Left lobe of liver (tissue), 2 donors: ENCODE data around the gene TTC12. TPM values are rescaled to one million over a fixed set of nuclear protein-coding genes. Genes with fewer than 3 reads are reported as not detected.
"Not testable (repeated sequence)": the region's sequence is repeated elsewhere in the genome, so short reads cannot be mapped to it uniquely, and the experiment has no call there.

Source experiments
- ATAC-seq: fragments of 200-7000 bp; cut with Tn5 transposase; one replicate; pipeline ENCODE4 v1.9.1; 2020; ENCODE audit warnings: mild to moderate bottlenecking, moderate library complexity
- DNase-seq: peaks from one replicate; pipeline ENCODE4 v3.0.0-alpha.2; 2020; ENCODE audit warnings: low spot score
- total RNA-seq: library from RNA; stranded (reverse); gene quantifications from one replicate; pipeline ENCODE4 v1.2.1, GENCODE V29; 2021
- donor health status: DM: no; HTN: no; CAD: no; lungs with moderate emphysema.
- donor health status: DM: no; HTN: yes; CAD: no.

TTC12 gene
- total RNA-seq, 1 donor from 2014 or later = 5.8 TPM

- DNase-seq = no peak
- no peak for ATAC-seq
Observed at GRCh38 chr11:113282898-113283437, 31.4 kb upstream of the TTC12 start.

- peak; percentile 31 for ATAC-seq
- no peak for DNase-seq
Observed at GRCh38 chr11:113283881-113284280, 30.5 kb upstream of the TTC12 start.

GRCh38 chr11:113286009-113286408 lies 28.4 kb upstream of the TTC12 start:
- no peak for DNase-seq
- ATAC-seq = no peak

- ATAC-seq (no peak), DNase-seq (no peak)
Observed at GRCh38 chr11:113286509-113287497, 27.6 kb upstream of the TTC12 start.

- DNase-seq = no peak
- no peak for ATAC-seq
Observed at GRCh38 chr11:113287801-113288200, 26.6 kb upstream of the TTC12 start.

GRCh38 chr11:113288286-113288863 lies 26.0 kb upstream of the TTC12 start:
- no peak for ATAC-seq
- no peak for DNase-seq

- DNase-seq = peak; percentile 65
- peak; percentile 99 for ATAC-seq
Observed at GRCh38 chr11:113289431-113290187, 24.8 kb upstream of the TTC12 start.

GRCh38 chr11:113293936-113294335 lies 20.4 kb upstream of the TTC12 start:
- no peak for DNase-seq
- ATAC-seq = no peak

- DNase-seq (no peak), ATAC-seq (no peak)
Observed at GRCh38 chr11:113295993-113296392, 18.4 kb upstream of the TTC12 start.

- DNase-seq = no peak
- peak; percentile 43 for ATAC-seq
Observed at GRCh38 chr11:113296447-113297205, 17.8 kb upstream of the TTC12 start.

GRCh38 chr11:113298496-113298895 lies 15.9 kb upstream of the TTC12 start:
- not testable (repeated sequence) for DNase-seq, ATAC-seq

- ATAC-seq (no peak), DNase-seq (no peak)
Observed at GRCh38 chr11:113304916-113305315, 9.5 kb upstream of the TTC12 start.

- ATAC-seq = peak; percentile 100
- DNase-seq = peak; percentile 75
Observed at GRCh38 chr11:113305440-113306336, 8.7 kb upstream of the TTC12 start.

GRCh38 chr11:113308601-113309000 lies 5.8 kb upstream of the TTC12 start:
- DNase-seq = no peak
- ATAC-seq = no peak

- DNase-seq (no peak), ATAC-seq (no peak)
Observed at GRCh38 chr11:113311536-113311935, 2.8 kb upstream of the TTC12 start.

GRCh38 chr11:113313601-113314000 lies 782 bp upstream of the TTC12 start:
- no peak for ATAC-seq
- DNase-seq = no peak

GRCh38 chr11:113314065-113314388 lies 356 bp upstream of the TTC12 start:
- ATAC-seq (no peak), DNase-seq (no peak)

- no peak for ATAC-seq
- DNase-seq = no peak
Observed at GRCh38 chr11:113315811-113316210, 1.4 kb downstream of the TTC12 start.

- ATAC-seq = no peak
Observed at GRCh38 chr11:113316256-113316655, 1.9 kb downstream of the TTC12 start.

GRCh38 chr11:113317339-113317738 lies 3.0 kb downstream of the TTC12 start:
- no peak for ATAC-seq
- DNase-seq = no peak

More at GRCh38 chr11:113316256-113316655, 1.9 kb downstream of the TTC12 start:
- no peak for DNase-seq
